GM18907 (cell line): ENCODE results near the gene ARHGEF3.

Source experiments
- ATAC-seq: cut with Tn5 transposase; IDR thresholded peaks from one replicate; pipeline ENCODE4 v1.9.1; 2021; ENCODE audit warnings: mild to moderate bottlenecking, moderate library complexity; ENCODE audit not compliant: unreplicated experiment

The ARHGEF3 gene

DNA sequence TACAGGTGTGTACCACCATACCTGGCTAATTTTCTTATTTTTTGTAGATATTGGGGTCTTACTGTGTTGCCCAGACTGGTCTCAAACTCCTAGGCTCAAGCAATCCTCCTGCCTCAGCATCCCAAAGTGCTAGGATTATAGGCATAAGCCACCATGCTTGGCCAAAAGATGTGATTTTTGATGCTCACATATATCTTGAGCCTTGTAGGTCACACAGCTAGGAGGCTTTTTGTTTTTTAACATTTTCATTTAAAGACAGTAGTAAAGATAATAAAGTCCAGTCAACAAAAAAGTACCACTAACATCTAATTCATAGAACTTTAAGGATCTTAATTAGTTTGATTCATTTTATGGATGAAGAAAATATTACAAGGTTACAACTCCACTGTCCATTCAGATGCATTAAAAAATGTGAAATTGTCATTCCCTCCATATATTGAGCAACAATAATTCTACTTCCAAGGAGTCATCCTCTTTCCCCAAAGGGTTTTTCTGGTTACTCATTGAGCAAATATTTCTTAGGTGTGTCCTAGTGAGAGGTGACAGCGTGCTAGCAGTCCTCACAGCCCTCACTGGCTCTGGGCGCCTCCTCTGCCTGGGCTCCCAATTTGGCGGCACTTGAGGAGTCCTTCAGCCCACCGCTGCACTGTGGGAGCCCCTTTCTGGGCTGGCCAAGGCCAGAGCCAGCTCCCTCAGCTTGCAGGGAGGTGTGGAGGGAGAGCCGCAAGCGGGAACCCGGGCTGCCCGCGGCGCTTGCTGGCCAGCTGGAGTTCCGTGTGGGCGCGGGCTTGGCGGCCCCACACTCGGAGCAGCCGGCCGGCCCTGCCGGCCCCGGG lies 110.4 kb downstream of the ARHGEF3 start:
- ATAC-seq: no peak

DNA sequence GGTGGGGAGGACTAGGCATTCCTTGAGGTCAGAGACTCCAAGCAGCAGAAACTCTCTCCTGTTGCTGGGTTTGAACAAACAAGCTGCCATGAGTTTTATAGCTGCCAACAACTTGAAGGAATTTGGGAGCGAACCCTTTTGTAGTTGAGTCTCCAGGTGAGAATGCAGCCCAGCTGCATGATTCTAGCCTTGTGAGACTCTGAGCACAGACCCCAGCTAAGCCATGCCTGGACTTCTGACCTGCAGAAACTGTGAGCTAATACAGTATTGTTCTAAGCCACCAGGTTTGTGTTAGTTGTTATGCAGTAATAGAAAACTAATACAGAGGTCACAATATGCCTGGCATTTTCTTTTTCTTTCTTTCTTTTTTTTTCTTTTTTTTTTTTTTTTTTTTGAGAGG lies 112.4 kb downstream of the ARHGEF3 start:
- no peak for ATAC-seq

DNA sequence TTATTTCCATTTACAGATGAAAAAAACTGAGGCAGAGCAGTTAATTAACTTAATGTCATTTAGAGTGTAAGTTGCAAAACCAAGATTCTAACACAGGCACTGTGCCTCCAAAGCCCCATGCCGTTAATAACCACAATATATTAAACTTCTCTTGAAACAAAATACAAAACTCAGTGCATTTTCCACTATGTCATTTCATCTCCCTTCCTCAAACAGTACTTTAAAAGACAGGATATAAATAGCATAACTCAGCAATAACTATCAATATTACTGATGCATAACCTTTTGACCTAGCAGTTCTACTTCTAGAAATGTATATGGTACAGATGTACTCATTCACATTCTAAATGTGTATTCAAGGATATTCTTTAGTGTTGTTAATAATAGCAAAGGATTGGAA lies 113.6 kb downstream of the ARHGEF3 start:
- ATAC-seq: peak; percentile 62

DNA sequence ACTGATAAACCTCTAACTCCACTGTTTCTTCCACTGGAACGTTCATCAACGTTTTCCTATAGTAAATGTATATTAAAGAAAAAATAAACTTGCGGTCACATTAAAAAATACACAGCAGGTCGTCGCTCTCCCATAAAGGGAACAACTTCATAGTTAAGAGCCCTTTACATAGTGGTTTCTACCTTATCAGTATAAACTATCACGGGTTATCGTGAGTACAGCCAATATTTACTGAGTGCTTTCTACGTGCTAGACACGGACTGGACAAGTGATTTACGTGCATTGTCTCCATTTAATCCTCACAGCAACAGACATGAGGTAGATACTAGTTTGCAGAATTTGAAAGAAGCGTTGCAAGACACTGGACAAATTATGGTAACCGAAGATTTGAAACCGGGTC lies 117.7 kb downstream of the ARHGEF3 start:
- ATAC-seq: no peak

DNA sequence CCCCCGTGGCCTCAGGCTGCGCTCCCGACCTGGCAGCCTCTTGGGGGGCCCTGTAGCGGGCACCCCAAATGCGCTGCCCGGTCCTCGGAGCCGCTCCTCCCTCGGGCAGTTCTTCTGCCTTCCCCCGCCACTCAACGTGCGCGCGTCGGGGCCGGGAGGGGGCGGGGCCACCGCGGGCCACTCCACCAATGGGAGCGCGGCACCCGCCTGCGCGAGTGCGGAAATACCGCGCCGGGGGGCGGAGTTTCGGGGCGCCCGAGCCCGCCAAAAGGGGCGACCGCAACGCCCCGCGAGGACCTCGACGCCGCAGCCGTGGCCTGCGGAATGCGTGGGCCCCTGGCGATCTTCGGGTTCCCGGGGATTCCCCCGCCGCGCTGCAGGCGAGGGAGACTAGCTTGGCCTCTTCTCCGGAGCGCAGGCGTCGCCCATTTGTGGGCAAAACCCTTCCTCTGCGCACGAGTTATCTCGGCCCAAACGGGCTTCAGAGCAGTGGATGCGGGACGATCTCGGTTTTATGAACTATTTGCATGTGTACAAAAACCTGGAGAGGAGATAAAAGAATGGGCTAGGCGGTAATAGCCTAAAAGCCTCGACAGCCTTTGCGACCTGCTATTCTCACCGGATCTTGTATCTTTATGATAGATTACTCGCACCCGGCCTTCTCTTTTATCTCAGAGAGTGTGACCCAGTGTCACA lies 118.5 kb downstream of the ARHGEF3 start, which contains the start of gene TASOR:
TSS of gene TASOR (minus strand) at position 144 of the 696 bp plus-strand sequence. CDS start 259 bp downstream, outside the sequence.
- ATAC-seq: peak; percentile 83

DNA sequence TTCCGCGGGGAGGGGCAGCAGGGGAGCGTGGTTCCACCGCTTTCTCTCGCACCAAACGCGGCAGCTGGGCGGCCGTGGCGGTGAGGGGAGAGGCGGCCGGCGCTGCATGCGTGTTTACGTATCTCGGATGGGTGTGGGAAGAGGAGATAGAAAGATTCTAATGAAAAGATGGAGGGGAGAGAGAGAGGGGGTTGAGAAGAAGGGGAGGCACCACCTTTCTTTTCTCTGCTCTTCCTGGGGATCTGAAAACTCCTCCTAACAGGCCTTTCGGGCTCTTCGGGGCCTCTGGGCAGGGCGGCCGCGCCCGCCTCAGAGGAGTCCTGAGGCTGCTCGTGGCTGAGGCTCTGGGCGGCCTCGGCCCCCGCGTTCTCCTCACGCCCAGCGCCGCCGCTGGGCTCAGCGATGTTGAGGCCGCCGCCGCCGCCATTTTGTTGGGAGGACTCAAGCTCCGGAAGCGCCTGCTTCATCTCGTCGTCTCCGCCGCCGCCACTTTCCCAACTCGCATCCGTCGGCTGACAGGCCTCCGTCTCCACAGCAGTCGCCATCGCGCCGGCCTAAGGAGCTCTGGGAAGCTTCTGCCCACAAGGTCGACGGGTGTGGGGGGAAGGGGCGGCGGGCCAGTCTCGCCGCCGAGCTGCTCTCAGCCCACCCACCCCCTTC lies 119.2 kb downstream of the ARHGEF3 start:
- peak; percentile 73 for ATAC-seq

DNA sequence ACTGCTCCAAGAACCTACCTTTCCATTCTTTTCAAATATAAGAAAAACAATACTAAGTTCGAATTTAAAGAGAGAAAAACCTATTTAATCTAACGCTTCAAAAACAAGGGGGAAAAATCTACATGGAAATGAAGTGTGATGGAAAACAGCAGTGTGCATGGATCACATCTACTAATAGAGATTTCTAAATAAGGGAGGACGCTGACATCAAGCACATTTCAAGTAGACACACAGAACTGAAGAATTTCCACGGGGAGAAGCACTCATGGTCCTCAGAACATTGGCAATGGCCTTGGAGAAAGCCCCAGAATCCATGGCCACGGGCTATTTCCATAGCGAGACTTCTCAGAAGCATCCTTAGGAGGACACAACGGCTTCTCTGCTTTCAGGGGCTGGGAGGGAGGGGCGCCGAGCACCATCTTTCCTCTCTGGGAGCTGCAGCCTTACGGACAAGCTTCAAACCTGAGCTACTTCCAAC lies 119.7 kb downstream of the ARHGEF3 start:
- ATAC-seq: peak; percentile 0

DNA sequence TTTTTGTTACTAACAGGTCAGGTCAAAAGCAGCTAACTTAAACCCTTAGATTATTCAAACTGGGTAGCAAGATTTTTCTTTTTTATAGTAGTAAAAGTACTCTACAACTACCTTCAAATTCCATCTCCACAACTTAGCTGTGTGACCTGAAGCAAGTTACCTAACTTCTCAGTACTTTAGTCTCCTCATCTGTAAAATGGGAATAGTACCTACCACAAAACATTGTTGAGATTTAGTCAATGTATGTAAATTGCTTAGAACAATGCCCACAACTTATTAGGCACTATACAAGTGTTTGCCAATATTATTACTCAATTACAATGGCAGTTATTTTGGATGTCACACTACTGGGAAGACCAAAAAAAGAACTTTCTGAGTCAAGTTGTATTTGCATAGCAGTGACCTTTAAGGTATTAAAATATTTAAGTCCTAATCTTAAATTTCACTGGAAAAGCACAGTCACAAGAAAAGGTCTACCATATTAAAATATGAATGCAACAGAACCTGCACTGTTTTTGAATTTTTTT lies 121.6 kb downstream of the ARHGEF3 start:
- ATAC-seq: no peak
